ENCODE measurements around the gene USP40. TPM values are rescaled to one million over a fixed set of nuclear protein-coding genes. Genes with fewer than 3 reads are reported as not detected.

Gene USP40
- total RNA-seq, 1 experiment from 2014 or later = 34.9 TPM

DNA sequence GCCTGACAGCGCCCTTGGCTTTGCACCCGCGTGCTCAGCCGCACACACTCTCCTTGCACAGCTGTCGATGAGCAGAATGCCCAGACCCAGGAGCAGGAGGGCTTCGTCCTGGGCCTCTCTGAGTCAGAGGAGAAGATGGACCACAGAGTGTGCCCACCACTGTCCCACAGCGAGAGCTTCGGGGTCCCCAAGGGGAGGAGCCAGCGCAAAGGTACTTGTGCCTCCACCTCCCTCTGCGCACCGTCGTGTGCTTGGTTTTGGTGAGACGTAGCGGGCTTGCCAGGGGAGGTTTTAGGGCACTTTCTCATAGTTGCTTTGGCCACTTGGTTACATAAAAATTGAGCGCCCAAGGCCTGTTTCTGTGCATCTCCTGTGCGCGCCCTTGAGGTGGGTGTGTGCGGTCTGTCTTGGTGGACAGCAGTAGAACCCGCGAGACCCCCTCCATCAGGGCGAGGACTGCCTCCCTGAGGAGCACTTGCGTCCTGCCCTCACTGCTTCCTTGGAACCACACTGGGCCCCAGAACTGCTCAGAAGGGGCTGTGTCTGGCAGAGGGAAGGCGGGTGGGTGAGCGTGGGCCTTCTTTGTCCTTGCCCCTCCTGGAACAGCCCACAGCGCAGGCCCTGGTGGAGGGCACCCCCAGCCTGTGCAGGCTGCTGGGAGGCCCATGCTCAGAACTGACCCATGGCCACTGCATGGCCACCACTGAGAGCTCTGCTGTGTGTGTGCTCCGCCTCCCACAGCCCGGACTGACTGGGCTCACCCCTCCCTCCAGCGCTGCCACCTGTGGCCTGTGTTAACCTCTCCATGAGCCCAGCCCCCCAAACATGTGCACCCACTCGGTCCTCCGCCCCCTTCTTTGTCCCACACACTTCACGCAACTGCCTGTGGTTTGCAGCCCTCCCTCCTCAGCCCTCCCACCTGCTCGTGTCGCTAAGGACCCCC, 116.4 kb downstream of the USP40 start:
- no peak overlapping the region for H3K4me2 ChIP-seq (ENCODE audit: low read length)
- H3K9me3 ChIP-seq (ENCODE audit: control insufficient read depth in 1 of 2, insufficient read depth in 1 of 2, low read depth in 1 of 2, low read length in 2 of 2) = no peaks in the 10 kb centered on the region
- no TSS peak for BruUV-seq (replicated peaks)
- ChIA-PET POLR2A (no interaction called here), CTCF (no interaction called here), RAD21 (ENCODE audit: low non-redundant PET in 1 of 2, low total read pairs in 2 of 2, uncharacterized antibody in 2 of 2, unreplicated experiment in 2 of 2) (no interaction called here)
- H3K9me2 ChIP-seq (ENCODE audit: insufficient read depth) = no peaks in the 10 kb centered on the region
- no peaks in the 10 kb centered on the region for H3K27me3 ChIP-seq (ENCODE audit: insufficient read depth, low read length)
- intact Hi-C loops (cut with micrococcal nuclease) = loop anchor here (10.0 kb wide), 2 partner anchors 165 to 845 kb away; no protein-coding TSS in a partner anchor
- no peak overlapping the region for H2AFZ ChIP-seq (ENCODE audit: low read depth, low read length, poor library complexity, severe bottlenecking)
- no peaks in the 10 kb centered on the region for H3K4me1 ChIP-seq (ENCODE audit: control insufficient read depth in 1 of 2, insufficient read depth in 2 of 2, low read length in 2 of 2)
- H3K9ac ChIP-seq (ENCODE audit: low read length) = no peak overlapping the region
- no peaks in the 10 kb centered on the region for H4K20me1 ChIP-seq (ENCODE audit: insufficient read depth)
- H3K36me3 ChIP-seq (ENCODE audit: control insufficient read depth in 1 of 2, insufficient read depth in 2 of 2, low read length in 2 of 2) = peaks cover 31 to 50% of the 10 kb centered on the region in 2 experiments
- H3K4me3 ChIP-seq (replicated peaks in 1 of 2; ENCODE audit: low read depth in 1 of 2, low read length in 2 of 2) = no peak overlapping the region
- ATAC-seq (no peak), DNase-seq (ENCODE audit: low read depth, low spot score) (no peak)
- TF ChIP-seq SP1 (IDR thresholded peaks at IDR 0.05; ENCODE audit: low read depth) (no peak), JUND (IDR thresholded peaks at IDR 0.05) (no peak), POLR2A (IDR thresholded peaks at IDR 0.05; ENCODE audit: borderline replicate concordance, extremely low read depth, insufficient read depth, insufficient read length) (no peak)
- TF ChIP-seq, protein P1, sequence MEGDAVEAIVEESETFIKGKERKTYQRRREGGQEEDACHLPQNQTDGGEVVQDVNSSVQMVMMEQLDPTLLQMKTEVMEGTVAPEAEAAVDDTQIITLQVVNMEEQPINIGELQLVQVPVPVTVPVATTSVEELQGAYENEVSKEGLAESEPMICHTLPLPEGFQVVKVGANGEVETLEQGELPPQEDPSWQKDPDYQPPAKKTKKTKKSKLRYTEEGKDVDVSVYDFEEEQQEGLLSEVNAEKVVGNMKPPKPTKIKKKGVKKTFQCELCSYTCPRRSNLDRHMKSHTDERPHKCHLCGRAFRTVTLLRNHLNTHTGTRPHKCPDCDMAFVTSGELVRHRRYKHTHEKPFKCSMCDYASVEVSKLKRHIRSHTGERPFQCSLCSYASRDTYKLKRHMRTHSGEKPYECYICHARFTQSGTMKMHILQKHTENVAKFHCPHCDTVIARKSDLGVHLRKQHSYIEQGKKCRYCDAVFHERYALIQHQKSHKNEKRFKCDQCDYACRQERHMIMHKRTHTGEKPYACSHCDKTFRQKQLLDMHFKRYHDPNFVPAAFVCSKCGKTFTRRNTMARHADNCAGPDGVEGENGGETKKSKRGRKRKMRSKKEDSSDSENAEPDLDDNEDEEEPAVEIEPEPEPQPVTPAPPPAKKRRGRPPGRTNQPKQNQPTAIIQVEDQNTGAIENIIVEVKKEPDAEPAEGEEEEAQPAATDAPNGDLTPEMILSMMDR (IDR thresholded peaks at IDR 0.05 in 2 of 3, conservative IDR thresholded peaks at IDR 0.05 in 1 of 3; ENCODE audit: borderline replicate concordance in 1 of 3, insufficient read depth in 1 of 3, low read depth in 2 of 3, low read length in 2 of 3) = no peak
- H3K27ac ChIP-seq (ENCODE audit: low read depth, low read length) = no peak overlapping the region
- H3K79me2 ChIP-seq (ENCODE audit: insufficient read depth, low read length) = peaks cover 4% of the 10 kb centered on the region; the same call in 1 of the 2 replicates

Measured in HCT116 (cell line).